GM19438 (cell line): ENCODE data around the gene STK32B.
"Not testable (repeated sequence)": the region's sequence is repeated elsewhere in the genome, so short reads cannot be mapped to it uniquely, and the experiment has no call there.

Source experiments
- ATAC-seq: cut with Tn5 transposase; IDR thresholded peaks from one replicate; pipeline ENCODE4 v1.9.1; 2021; ENCODE audit warnings: low read depth; ENCODE audit not compliant: unreplicated experiment

The STK32B gene

GRCh38 chr4:5200513-5200912 lies 149.2 kb downstream of the STK32B start:
- no peak for ATAC-seq

DNA sequence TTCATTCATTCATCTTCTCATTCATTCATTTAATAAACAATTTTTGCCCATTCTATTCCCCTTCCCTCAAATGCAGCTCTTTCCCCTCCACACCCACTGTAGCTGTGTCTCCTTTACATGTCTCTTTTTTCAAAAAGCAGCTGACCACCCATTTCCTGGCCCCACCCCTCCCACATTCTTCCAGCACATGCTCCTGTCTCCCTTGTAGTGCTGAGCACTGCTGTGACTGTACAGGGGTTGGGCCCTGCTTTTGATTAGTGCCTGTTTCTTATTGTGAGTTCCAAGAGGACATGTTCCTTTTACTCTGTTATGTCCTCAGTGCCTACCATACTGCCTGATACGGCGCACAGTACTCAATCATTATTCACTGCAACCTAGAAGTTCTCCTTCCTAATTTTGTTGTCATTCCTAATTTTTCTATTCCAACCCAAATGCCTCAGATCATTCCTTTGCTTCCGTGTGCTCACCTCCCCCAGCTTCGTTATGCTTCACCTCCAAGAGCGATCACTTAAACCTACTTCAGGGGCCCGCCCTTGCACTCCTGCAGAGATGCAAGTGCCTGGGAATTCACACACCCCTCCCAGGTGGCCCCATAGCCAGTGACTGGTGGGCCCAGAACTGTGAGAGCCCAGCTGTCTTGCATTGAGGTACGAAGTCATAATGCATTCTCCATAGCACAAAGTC lies 152.2 kb downstream of the STK32B start:
- ATAC-seq: no peak

DNA sequence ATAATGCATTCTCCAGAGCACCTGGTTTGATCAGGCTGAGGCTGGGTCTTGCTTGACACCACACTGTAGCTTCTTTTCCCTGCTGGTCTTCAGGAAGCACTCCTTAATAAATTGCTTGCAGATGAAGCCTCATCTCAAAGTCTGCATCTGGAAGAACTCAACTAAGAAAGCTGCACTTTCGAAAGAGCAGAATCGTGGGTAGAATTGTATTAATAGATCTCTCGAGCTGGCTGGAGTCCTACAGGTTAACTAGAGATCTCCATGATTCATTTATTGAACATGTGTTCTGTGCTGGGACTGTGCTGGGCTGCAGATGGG lies 152.7 kb downstream of the STK32B start:
- no peak for ATAC-seq

DNA sequence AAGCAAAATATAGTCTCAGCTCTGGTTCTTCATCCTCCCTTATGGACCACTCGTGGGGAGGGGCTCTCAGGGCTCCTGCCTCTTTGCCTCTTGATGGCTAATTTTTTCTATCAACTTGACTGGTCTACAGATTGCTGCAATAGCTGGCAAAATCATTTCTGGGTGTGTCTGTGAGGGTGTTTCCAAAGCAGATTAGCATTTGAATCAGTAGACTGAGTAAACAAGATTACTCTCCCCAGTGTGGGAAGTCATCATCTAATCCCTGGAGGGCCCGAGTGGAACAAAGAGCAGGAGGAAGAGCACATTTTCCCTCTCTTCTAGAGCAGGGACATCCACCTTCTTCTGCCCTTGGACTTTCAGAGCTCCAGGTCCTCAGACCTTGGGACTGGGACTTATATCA lies 153.5 kb downstream of the STK32B start:
- ATAC-seq: no peak

GRCh38 chr4:5206016-5206790 lies 154.9 kb downstream of the STK32B start:
- no peak for ATAC-seq

DNA sequence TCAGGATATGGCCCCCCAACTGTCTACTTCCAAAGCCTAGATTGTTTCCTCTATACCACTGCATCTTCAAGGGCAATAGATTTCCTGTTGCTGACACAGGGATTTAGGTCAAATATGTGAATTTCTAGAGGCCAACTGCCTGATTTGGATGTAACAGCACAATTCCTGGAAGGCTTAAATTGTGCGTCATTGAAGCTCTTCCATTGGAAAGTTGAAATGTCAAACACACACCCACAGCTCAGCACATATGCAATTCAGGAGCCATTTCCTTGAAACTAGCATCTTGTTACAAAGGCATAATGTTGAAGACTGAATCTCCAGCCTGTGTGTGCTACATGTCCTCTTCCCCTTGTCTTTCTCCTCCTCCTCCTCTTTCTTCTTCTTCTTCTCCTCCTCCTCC lies 158.6 kb downstream of the STK32B start:
- no peak for ATAC-seq

DNA sequence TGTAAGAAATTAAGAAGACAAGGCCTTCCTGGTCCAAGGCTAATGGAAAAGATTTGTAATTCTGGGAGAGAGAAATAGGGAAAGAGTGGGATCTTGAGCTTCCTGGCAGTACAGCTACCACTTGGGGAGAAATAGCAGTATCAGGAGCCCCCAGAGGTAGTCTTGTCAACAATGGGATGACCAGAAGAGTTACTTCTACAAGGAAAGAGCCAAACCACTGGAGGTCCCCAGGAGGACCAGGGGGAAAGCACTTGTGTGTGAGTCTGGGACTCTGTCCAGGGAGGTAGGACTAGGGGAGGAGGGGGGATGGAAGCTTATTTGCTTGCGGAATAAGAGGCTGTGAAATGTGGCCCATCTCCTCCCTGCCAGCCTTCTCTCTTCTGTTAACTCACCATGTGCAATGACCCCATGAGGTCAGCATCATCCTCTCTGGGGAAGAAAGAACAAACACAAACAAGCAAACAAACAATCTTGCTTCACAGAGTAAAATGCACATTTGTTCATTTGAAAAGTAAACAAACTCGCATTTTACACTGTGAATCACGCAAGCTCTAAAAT lies 160.1 kb downstream of the STK32B start:
- no peak for ATAC-seq

DNA sequence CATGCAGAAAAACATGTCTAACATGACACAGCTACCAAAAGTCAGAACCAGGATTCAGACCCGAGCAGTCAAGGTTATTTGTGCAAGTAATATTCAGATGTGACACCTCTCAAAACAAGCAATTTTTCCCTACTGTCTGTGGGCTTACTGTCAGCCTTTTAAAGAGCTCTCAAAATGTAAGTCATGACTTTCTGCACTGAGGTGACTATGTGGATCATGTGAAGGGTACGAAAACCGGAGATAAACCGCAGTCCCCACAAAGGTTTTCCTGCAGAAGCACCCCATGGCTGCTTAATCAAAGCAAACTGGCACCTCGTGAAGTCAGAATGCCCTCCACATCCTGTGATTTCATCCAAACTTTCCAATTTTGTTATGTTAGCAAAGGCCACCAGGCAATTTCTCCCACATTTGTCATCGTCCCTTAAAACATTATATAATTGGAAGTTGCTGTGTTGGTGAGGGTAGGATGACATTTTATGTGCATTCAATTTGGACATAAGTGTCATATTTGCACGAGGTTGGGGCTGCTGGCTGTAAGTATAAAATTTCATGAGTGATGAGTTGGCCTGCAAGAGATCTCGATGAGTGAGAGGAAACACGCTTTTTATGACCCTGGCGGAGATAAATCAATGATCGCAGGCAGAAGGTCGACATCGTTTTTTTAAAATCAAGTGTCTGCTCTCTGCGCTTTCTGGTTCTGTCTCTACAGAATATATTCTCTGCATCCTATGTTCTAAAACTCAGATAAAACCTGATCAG lies 161.2 kb downstream of the STK32B start:
- ATAC-seq: no peak

- no peak for ATAC-seq
Observed at GRCh38 chr4:5213087-5213595, 161.9 kb downstream of the STK32B start.

DNA sequence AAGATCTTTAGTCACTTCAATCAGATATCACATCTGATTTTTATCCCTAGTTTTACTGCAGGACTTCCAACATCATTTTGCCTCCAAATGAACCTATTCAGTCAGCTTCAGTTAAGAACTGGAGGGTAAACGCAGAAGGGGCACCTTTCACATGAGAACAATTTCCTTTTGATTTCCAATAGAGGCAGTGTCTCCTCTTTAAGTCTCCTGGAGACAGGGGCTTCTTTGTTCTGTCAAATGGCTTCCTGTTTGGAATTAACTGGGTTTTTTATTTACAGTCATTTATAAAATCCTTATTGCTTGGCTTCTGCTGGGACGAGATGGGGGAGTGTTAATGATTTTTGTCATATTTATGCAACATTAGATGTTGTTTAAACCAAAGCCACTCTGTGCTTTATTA lies 164.0 kb downstream of the STK32B start:
- ATAC-seq: no peak

- no peak for ATAC-seq
Observed at GRCh38 chr4:5217421-5217820, 166.1 kb downstream of the STK32B start.

DNA sequence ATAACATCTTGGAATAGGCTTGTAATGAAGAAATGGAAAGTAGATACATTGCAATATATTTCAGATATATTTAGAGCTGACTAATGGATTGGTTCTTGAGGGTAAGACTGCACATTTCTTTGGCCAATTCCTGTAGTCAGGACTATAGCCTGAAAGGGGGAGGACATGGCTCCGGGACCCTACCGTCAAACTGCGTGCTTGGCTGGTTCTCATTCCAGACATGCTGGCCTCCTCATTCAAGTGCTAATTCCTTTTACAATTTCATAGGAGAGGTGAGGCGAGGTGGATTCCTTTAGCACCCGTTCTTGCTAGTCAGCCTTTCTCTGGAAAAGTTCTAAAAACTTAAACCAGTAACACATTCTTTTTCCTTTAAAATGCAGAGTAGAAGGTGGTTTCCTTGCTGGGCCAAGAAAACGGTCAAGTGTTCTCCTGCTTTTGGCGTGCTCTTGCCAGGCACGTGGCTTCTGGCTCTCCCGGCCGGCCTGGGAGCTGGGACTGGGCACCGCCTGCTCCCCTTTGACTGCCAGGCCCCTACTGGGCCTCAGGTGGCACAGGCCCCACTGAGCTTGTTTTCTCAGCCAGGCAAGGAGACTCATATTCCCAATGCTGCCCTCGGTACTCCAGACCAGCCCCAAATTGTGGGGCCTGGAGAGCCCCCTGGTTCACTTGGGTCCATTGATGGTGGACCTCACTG lies 167.2 kb downstream of the STK32B start:
- no peak for ATAC-seq

- ATAC-seq: no peak
Observed at GRCh38 chr4:5220028-5220427, 168.7 kb downstream of the STK32B start.

DNA sequence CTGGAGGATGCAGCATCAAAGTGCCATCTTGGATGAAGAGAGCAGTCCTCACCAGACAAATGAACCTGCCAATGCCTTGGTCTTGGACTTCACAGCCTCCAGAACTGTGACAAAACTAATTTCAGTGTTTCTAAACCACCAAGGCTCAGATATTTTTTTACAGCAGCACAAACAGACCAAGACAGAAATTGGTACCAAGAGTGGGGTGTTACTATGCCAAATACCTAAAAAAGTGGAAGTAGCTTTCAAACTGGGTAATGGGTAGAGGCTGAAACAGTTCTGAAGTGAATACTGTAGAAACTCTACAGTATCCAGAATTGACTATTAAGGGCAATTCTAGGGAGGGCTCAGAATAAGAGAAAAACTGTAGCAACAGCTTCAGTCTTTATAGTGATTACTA lies 170.8 kb downstream of the STK32B start:
- no peak for ATAC-seq

- ATAC-seq: no peak
Observed at GRCh38 chr4:5222951-5223350, 171.7 kb downstream of the STK32B start.

DNA sequence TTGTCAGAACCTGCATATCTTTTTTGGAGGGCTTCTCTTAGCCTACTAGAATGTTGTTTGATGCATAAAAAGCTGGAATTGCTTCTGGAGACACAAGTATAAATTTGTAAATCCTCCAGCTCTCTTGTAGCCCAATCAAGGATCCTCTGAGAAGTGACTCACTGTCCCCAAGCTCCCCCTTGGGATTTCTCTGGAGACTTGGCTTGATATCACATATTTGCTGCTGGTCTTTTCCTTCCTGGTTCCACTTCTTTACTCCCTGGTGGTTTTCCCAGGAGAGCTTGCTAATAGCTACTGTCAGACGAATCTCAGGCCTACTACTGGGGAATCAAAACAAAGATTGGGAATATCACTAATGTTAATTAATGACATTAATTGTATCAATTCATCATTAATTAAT lies 173.1 kb downstream of the STK32B start:
- no peak for ATAC-seq

- ATAC-seq: no peak
Observed at GRCh38 chr4:5232549-5232948, 181.3 kb downstream of the STK32B start.

DNA sequence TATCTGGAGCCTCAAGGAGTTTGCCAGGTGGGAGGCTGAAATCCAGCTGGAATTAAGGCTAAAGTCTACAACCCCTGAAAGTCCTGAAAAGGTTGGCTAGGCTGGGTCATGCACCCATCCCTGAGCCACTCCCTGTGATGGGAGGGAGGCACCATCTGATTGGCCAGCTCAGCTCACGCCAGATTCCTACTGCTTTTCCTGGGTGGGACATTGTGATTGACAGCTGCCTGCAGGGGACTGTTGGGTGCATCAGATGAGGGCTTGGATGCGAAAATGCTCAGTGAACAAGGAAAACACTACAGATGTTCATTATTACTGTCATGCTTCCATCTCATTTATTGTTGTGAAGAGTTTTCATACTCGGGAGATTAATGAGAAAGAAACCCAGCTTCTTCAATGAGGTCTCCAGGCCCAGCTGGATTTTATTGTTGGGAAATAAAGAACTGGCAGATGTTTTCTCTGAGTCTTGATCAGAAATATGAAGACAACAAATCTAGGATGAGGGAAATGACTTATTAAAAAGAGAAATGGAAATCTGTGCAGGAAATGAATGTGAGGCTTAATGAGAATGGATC lies 185.9 kb downstream of the STK32B start:
- ATAC-seq: no peak

DNA sequence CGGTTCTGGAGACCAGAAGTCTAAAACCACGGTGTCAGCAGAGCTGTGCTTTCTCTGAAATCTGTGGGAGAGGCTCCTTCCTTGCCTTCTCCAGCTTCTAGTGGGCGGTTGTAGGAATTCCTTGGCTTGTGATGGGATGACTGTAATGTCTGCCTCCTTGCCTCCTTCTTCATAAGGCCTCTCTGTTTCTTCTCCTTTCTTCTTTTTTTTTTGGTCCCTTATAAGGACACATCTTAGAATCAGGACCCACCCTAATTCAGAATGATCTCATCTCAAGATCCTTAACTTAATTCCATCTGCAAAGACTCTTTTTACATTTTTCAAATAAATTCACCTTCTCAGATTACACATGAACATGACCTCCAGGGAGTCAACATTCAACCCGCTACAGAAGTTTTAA lies 186.9 kb downstream of the STK32B start:
- ATAC-seq: no peak

GRCh38 chr4:5247061-5247460 lies 195.8 kb downstream of the STK32B start:
- not testable (repeated sequence) for ATAC-seq
